Kidney glomerular epithelial cell (primary cell): ENCODE results near the gene KAT2B.
"Not testable (repeated sequence)": the region's sequence is repeated elsewhere in the genome, so short reads cannot be mapped to it uniquely, and the experiment has no call there.

ENCODE experiments used
- DNase-seq: peaks from one replicate; lab custom pipeline; 2025; lab: John Stamatoyannopoulos, UW

Gene KAT2B

DNA sequence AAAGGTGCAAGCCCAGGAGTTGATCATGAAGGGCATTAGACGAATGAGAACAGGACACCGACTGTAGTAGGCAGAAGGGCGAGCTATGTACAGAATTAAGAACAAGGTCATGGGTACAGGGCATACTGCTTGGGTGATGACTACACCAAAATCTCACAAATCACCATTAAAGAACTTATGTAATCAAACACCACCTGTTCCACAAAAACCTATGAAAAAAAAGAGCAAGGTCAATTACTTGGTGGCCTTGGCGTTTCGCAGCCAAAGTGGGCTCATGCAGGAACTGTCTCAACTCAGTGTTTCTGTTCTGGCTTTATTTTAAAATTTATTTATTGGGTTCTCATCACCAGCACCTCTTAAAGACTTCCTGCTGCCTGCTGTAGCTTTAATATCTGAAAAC lies 2.1 kb downstream of the KAT2B start:
- DNase-seq: no peak

DNA sequence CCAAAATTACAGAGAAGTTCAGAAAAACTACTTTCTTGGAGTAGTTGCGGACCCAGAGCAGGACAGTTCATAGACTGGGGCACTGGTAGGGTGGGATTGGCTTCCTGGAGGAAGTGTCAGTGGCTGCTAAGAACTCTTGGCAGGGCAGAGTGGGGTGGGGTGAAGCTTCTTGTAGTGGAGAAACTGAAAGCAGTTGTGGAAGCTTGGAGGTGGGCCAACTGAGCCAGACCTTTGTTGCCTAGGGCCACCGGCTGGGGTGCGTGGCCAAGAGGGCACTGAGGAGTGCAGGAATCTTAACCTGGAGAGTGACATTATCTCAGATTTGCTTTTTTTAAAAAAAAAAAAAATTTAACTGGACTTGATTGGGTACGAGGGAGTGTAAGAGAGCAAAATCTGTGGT lies 3.1 kb downstream of the KAT2B start:
- no peak for DNase-seq

- DNase-seq: no peak
Measured at GRCh38 chr3:20043825-20044224, 3.6 kb downstream of the KAT2B start.

- DNase-seq: not testable (repeated sequence)
Measured at GRCh38 chr3:20045141-20045540, 4.9 kb downstream of the KAT2B start.

GRCh38 chr3:20046556-20046955 lies 6.3 kb downstream of the KAT2B start:
- no peak for DNase-seq

DNA sequence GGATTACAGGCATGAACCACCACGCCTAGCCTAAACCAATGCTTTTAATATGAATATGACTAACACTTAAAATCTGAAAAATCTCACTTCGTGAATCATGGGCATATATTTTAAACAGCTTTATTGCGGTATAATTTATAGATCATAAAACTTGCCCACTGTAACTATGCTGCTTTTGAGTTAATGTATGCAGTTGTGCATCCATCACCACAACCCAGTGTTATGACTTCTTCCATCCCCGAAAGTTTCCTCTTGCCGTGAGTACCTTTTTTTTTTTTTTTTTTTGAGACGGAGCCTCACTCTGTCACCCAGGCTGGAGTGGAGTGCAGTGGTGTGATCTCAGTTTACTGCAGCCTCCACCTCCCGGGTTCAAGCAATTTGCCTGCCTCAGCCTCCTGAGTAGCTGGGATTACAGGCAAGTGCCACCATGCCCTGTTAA lies 7.1 kb downstream of the KAT2B start:
- DNase-seq: no peak

- DNase-seq: no peak
Measured at GRCh38 chr3:20047976-20048883, 8.0 kb downstream of the KAT2B start.

- no peak for DNase-seq
Measured at GRCh38 chr3:20051123-20051806, 11.0 kb downstream of the KAT2B start.

GRCh38 chr3:20052851-20053250 lies 12.6 kb downstream of the KAT2B start:
- no peak for DNase-seq

DNA sequence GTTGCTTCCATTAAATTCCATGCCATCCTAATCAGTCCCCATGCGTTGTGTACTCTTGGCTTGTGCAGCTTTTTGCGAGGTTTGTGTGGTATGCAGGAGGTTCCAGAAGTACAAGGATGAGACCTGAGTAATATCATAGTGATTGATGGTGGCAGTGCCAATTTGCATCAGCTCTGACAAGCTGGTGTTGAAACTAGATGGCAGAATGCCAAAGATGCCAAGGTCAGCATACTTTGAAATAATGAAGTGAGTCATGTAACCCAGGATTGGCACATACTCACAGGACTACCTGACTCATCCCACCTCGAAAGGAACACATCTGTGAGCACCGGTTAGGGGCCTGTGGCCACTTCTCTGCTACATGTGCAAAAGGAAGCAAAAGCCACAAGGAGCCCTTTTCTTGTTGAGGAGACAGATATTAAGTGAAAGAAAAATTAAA lies 14.3 kb downstream of the KAT2B start:
- peak; percentile 99 for DNase-seq

DNA sequence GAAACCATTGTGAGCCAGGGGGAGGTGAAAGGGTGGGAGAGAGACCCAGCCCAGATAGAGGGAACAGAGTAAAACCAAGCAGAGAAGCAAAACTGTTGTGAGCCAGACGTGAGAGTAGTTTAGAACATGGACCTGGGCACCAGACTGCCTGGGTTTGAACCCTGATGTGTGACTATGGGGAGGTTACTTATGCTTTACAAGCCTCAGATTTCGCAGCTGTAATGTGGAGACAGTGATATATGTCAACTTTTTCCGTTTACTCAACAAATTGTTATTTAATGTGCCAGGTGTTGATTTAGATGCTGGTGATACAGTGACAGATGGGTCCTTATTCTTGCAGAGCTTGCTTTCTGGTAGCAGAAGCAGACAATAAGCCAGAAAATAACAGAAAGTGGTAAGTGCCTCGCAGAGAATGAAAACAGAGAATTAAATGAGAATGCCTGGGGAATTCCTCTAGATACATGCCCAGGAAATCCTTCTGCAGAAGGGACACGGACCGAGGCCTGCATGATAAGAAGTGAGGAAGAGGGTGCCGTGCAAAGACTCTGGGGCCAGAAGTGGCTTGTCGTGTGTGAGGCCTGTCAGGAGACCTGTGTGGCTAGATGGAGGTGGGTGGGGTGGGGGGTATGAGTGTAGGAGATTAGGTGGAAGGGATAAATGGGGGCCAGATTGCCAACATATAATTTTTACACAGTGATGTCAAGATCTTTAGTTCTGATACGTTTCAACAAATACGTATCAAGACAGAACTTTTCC lies 15.0 kb downstream of the KAT2B start:
- no peak for DNase-seq

DNA sequence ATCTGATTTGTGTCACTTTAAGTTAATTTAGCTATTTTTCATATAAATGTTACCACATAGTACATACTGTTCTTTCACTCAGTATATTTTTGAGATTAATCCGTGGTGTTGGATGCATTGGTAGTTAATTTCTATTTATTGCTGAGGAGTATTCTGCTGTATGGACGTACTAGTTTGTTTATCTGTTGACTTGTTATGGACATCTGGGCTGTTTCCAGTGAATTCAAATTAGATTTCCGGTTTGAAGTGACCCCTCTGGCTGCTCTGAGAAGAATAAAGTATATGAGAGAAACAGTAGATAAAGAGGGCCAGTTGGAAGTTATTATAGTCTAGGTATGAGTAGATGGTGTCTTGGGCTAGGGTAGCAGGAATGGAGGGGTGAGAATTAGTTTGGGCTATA lies 15.6 kb downstream of the KAT2B start:
- no peak for DNase-seq

- DNase-seq: peak; percentile 84
Measured at GRCh38 chr3:20056725-20057611, 16.7 kb downstream of the KAT2B start.

DNA sequence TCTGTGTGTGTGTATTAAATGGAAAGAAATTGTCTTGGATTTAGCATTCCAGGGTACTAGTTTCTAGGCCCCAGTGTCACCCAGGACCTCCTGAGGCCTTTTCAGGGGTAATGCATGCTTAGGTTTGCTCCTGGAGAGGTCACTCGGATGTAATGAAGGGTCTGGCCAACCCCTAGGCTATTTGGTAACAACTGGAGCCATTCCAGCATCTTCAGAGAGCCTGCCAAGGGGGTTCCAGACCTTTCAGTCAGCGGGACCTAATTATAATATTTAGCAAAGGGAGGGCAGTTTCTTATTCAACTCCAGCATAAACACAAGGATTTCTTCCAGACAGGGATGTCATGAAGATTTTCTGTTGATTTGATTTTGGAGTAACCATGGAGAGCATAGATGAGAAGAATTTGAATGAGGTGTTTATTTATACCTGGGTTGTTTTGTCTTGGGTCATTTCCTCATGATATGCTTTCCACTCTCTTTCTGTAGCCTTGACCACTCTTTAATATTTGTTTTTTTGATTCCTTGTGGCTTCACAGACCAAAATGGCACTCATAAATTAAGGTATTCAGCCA lies 17.4 kb downstream of the KAT2B start:
- DNase-seq: no peak

DNA sequence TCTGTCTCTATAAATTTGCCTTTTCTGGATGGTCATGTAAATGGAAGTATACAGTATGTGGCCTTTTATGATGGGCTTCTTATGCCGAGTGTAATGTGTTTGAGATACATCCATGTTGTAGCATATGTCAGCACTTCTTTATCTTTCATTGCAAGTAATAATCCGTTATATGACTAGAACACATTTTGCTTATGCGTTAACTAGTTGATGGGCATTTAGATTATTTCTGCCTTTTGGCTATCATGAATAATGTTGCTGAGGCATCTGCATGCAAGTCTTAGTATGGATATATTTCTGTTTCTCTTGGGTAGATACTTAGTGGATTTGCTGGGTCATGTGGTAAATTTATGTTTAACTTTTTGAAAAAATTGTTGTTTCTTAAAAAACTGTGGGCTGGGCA lies 19.7 kb downstream of the KAT2B start:
- no peak for DNase-seq

- peak; percentile 24 for DNase-seq
Measured at GRCh38 chr3:20060974-20061685, 20.9 kb downstream of the KAT2B start.

GRCh38 chr3:20062996-20063395 lies 22.8 kb downstream of the KAT2B start:
- no peak for DNase-seq

DNA sequence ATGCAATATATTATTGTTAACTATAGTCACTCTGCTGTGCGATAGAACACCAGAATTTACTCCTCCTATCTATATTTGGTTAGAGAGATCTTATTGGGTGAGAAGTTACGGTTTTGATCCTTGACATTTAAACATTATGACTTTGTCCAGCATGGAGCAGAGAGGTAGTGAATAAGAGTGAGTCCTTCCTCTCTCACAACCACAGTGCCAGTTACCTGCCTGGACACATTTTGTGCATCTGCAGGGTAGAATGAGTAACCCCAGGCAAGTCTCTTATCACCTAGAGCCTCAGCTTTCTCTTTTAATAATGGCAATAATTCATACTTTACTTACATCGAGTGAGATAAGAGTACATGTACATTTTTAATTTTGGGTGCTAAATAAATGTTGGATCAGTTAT lies 24.1 kb downstream of the KAT2B start:
- no peak for DNase-seq

DNA sequence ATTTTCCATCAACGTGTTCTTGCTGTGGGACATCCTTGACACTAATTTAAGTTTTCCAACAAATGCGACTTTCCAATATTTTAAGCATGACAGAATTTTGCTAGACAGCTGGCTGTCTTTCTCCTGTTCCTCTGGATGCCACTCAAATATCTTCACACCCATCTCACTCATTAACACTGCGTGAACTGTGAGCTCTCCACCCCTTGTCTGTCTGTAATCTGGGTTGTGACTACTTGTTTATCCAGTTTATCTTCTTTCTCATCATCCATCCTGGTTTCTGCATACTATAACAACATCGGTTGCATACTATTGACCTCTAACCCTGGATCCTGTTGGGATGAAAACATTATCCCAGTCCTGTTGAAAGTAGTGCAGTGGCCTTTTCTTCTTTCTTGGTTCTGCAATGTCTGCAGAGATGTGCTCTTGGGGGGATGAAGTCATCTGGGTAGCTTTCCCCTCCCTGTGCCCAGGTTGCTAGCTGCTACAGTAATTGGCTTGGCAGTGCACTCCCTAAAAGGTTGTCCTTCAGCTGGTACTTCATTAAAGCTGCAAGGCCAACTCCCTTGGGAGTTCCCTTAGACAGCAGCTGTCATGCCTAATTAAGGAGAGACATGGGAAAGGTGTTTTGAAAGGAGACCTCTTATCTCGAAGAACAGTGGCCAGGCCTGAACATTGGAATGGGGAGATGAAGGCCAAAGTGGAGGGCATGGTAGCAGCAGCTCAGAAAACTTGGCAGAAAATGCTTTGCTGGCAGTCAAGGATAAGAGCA lies 24.7 kb downstream of the KAT2B start:
- no peak for DNase-seq

GRCh38 chr3:20066079-20066478 lies 25.8 kb downstream of the KAT2B start:
- no peak for DNase-seq
